ENCODE measurements around the gene FAM20B. TPM values are rescaled to one million over a fixed set of nuclear protein-coding genes. Genes with fewer than 3 reads are reported as not detected.

FAM20B gene
- total and polyA plus RNA-seq, 4 experiments from 2014 or later = 4.3 to 31.9 (median 19.2) TPM

DNA sequence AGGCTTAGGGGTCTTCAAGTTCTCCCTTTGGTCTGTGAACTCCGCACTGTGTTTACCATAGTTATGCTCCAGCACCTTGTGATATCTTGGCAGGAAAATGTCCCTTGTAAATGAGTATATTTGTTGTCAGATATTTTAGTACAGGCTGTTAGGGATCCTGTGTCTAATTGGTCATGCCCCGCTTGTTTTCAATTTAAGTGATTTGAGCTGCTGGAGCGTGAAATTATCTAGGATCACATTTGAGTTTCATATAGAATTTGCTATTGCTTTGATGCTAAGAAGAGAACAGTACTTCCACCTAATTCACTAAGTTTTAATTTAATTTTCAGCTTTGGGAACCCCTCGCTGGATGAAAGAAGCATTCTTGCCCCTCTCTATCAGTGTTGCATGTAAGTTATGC lies 40.8 kb downstream of the FAM20B start:
- peaks cover 0 to 2% (median 0%) of the 10 kb centered on the region in 4 donors for H3K4me1 Mint-ChIP-seq
- H3K27ac Mint-ChIP-seq = no peak overlapping the region
- H3K4me1 ChIP-seq (ENCODE audit: insufficient read depth, low read length) = no peaks in the 10 kb centered on the region
- no peak overlapping the region for H3K27ac ChIP-seq (ENCODE audit: low read depth, low read length)
- no peaks in the 10 kb centered on the region for H3K9me3 Mint-ChIP-seq
- H3K27me3 Mint-ChIP-seq = no peaks in the 10 kb centered on the region
- no peaks in the 10 kb centered on the region for H3K9me3 ChIP-seq (ENCODE audit: control insufficient read depth in 1 of 2, low read length in 2 of 2)
- intact Hi-C loops (cut with micrococcal nuclease) = no loop called here
- H3K36me3 ChIP-seq (ENCODE audit: insufficient read depth, low read length) = peaks cover 18% of the 10 kb centered on the region
- ChIA-PET CTCF (ENCODE audit: partially characterized antibody) (no interaction called here), POLR2A (ENCODE audit: partially characterized antibody) (interaction anchor here (1.9 kb wide), 1 partner anchor 15 kb away, joined by 5 read pairs; the partner anchor contains the start of gene TOR3A)
- no peak overlapping the region for H3K4me3 ChIP-seq (ENCODE audit: low read length in 2 of 2)
- peaks cover 31 to 55% of the 10 kb centered on the region in 2 donors for H3K36me3 Mint-ChIP-seq
- no peak overlapping the region for H3K4me3 Mint-ChIP-seq
- DNase-seq = no peak
- no peaks in the 10 kb centered on the region for H3K27me3 ChIP-seq (ENCODE audit: insufficient read depth, low read length)

- Histone ChIP-seq H3K36me3 (ENCODE audit: insufficient read depth, low read length) (no peaks in the 10 kb centered on the region), H3K27me3 (ENCODE audit: insufficient read depth, low read length) (no peaks in the 10 kb centered on the region), H3K9me3 (ENCODE audit: control insufficient read depth in 1 of 2, low read length in 2 of 2) (no peaks in the 10 kb centered on the region), H3K4me1 (ENCODE audit: insufficient read depth, low read length) (peaks cover 9% of the 10 kb centered on the region), H3K4me3 (ENCODE audit: low read length in 2 of 2) (no peak overlapping the region), H3K27ac (ENCODE audit: low read depth, low read length) (no peak overlapping the region)
- no peak overlapping the region for H3K4me3 Mint-ChIP-seq
- ChIA-PET POLR2A (ENCODE audit: partially characterized antibody) (no interaction called here), CTCF (ENCODE audit: partially characterized antibody) (interaction anchor here (1.2 to 8.4 kb wide), 5 partner anchors 40 to 737 kb away, joined by 4 to 97 read pairs (median 13); partner anchors contain the start of gene AXDND1)
- H3K36me3 Mint-ChIP-seq = peaks cover 7 to 19% of the 10 kb centered on the region in 2 donors
- H3K4me1 Mint-ChIP-seq = peaks cover 13 to 19% (median 15%) of the 10 kb centered on the region in 4 donors
- H3K9me3 Mint-ChIP-seq = no peaks in the 10 kb centered on the region
- intact Hi-C loops (cut with micrococcal nuclease) = loop anchor here (5.0 kb wide), 2 partner anchors 115 to 535 kb away; no protein-coding TSS in a partner anchor
- DNase-seq = no peak
- H3K27me3 Mint-ChIP-seq = no peaks in the 10 kb centered on the region
- H3K27ac Mint-ChIP-seq = peak overlapping the region in 1 of 7 donors; percentile 70
These were observed 51.7 kb downstream of the FAM20B start for GRCh38 chr1:179077396-179077795.

DNA sequence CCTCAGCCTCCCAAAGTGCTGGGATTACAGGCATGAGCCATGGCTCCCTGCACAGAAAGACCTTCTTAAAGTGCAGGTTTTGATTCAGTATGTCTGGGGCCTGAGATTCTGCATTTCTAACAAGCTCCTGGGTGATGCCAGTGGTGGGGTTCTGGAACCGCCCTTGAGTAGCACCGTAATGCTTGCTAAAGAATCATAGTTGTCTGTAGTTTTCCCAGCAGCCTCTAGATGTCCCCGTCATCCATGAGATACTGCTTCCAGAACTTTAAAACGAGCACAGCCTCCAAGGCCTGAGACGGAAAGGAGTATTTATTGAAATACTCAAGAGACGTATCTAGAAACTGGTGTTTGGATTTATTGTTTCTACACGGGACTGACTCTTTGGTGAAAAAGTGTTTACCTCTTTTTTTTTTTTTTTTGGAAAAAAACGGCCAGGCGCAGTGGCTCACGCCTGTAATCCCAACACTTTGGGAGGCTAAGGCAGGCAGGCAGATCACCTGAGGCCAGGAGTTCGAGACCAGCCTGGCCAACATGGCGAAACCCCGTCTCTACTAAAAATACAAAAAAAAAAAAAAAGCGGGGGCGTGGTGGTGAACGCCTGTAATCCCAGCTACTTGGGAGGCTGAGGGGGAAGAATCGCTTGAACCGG lies 53.5 kb downstream of the FAM20B start:
- Mint-ChIP-seq H3K27ac (peak overlapping the region; percentile 0 to 84 (median 56)), H3K27me3 (no peaks in the 10 kb centered on the region), H3K36me3 (peaks cover 0 to 11% of the 10 kb centered on the region in 2 donors), H3K4me1 (peaks cover 15 to 33% (median 21%) of the 10 kb centered on the region in 4 donors), H3K4me3 (peak overlapping the region in 3 of 8 donors; percentile 9 to 51 (median 31)), H3K9me3 (no peaks in the 10 kb centered on the region)
- H3K9me3 ChIP-seq (ENCODE audit: control insufficient read depth in 1 of 2, low read length in 2 of 2) = no peaks in the 10 kb centered on the region
- no peaks in the 10 kb centered on the region for H3K36me3 ChIP-seq (ENCODE audit: insufficient read depth, low read length)
- CTCF ChIA-PET (ENCODE audit: partially characterized antibody) = interaction anchor here (0.7 to 8.4 kb wide), 26 partner anchors 8 to 736 kb away, joined by 3 to 97 read pairs (median 5); partner anchors contain the start of genes AXDND1 and SOAT1
- intact Hi-C loops (cut with micrococcal nuclease) = loop anchor here (1.0 to 5.0 kb wide), 5 partner anchors 42 to 537 kb away; partner anchors contain the start of gene SOAT1
- no peaks in the 10 kb centered on the region for H3K27me3 ChIP-seq (ENCODE audit: insufficient read depth, low read length)
- H3K4me1 ChIP-seq (ENCODE audit: insufficient read depth, low read length) = peaks cover 23% of the 10 kb centered on the region
- DNase-seq = peak; percentile 53 to 68 (median 63)
- no peak overlapping the region for H3K27ac ChIP-seq (ENCODE audit: low read depth, low read length)
- POLR2A ChIA-PET (ENCODE audit: partially characterized antibody) = interaction anchor here (4.3 kb wide), 1 partner anchor 286 kb away, joined by 27 read pairs; the partner anchor contains the start of gene AXDND1
- no peak overlapping the region for H3K4me3 ChIP-seq (ENCODE audit: low read length in 2 of 2)

- Histone ChIP-seq H3K4me3 (ENCODE audit: low read length in 2 of 2) (peak overlapping the region; percentile 57 to 74), H3K27ac (ENCODE audit: low read depth, low read length) (peak overlapping the region; percentile 81), H3K27me3 (ENCODE audit: insufficient read depth, low read length) (no peaks in the 10 kb centered on the region), H3K9me3 (ENCODE audit: control insufficient read depth in 1 of 2, low read length in 2 of 2) (no peaks in the 10 kb centered on the region), H3K36me3 (ENCODE audit: insufficient read depth, low read length) (peaks cover 3% of the 10 kb centered on the region), H3K4me1 (ENCODE audit: insufficient read depth, low read length) (peaks cover 23% of the 10 kb centered on the region)
- H3K27me3 Mint-ChIP-seq = no peaks in the 10 kb centered on the region
- DNase-seq = peak; percentile 13 to 80 (median 43)
- ChIA-PET CTCF (ENCODE audit: partially characterized antibody) (interaction anchor here (0.7 to 8.4 kb wide), 10 partner anchors 14 to 729 kb away, joined by 3 to 97 read pairs (median 8); partner anchors contain the start of genes AXDND1 and SOAT1), POLR2A (ENCODE audit: partially characterized antibody) (interaction anchor here (0.8 to 4.3 kb wide), 11 partner anchors 11 to 873 kb away, joined by 3 to 27 read pairs (median 5); partner anchors contain the start of genes AXDND1, FAM20B, SOAT1 and TOR1AIP1)
- peak overlapping the region; percentile 93 to 98 (median 96) for H3K4me3 Mint-ChIP-seq
- H3K36me3 Mint-ChIP-seq = peaks cover 0 to 13% of the 10 kb centered on the region in 2 donors
- H3K9me3 Mint-ChIP-seq = no peaks in the 10 kb centered on the region
- H3K27ac Mint-ChIP-seq = peak overlapping the region; percentile 93 to 98 (median 97)
- H3K4me1 Mint-ChIP-seq = peaks cover 15 to 37% (median 24%) of the 10 kb centered on the region in 4 donors
- intact Hi-C loops (cut with micrococcal nuclease) = no loop called here
These were observed 55.4 kb downstream of the FAM20B start for GRCh38 chr1:179080866-179081686.

GRCh38 chr1:179081687-179082332 lies 56.1 kb downstream of the FAM20B start, which contains the start of gene TOR3A:
TOR3A (plus strand) TSS chr1:179082070; CDS start chr1:179082129, 59 bp downstream.
- H3K9me3 Mint-ChIP-seq = no peaks in the 10 kb centered on the region
- ChIA-PET CTCF (ENCODE audit: partially characterized antibody) (interaction anchor here (0.7 to 8.4 kb wide), 5 partner anchors 39 to 728 kb away, joined by 3 to 97 read pairs (median 30); partner anchors contain the start of gene SOAT1), POLR2A (ENCODE audit: partially characterized antibody) (interaction anchor here (0.8 to 4.3 kb wide), 11 partner anchors 10 to 872 kb away, joined by 3 to 27 read pairs (median 5); partner anchors contain the start of genes AXDND1, FAM20B, SOAT1 and TOR1AIP1)
- Histone ChIP-seq H3K9me3 (ENCODE audit: control insufficient read depth in 1 of 2, low read length in 2 of 2) (no peaks in the 10 kb centered on the region), H3K4me3 (ENCODE audit: low read length in 2 of 2) (peak within 1 kb of the TSS; percentile 57 to 74), H3K4me1 (ENCODE audit: insufficient read depth, low read length) (peaks cover 23% of the 10 kb centered on the region), H3K36me3 (ENCODE audit: insufficient read depth, low read length) (peaks cover 3% of the 10 kb centered on the region), H3K27ac (ENCODE audit: low read depth, low read length) (peak within 1 kb of the TSS; percentile 81), H3K27me3 (ENCODE audit: insufficient read depth, low read length) (no peaks in the 10 kb centered on the region)
- H3K36me3 Mint-ChIP-seq = peaks cover 3 to 16% of the 10 kb centered on the region in 2 donors
- peak within 1 kb of the TSS; percentile 97 to 98 (median 97) for H3K27ac Mint-ChIP-seq
- H3K4me1 Mint-ChIP-seq = peaks cover 15 to 37% (median 26%) of the 10 kb centered on the region in 4 donors
- no peaks in the 10 kb centered on the region for H3K27me3 Mint-ChIP-seq
- peak within 1 kb of the TSS; percentile 93 to 98 (median 96) for H3K4me3 Mint-ChIP-seq
- intact Hi-C loops (cut with micrococcal nuclease) = loop anchor here (2.0 kb wide), 1 partner anchor 55 kb away; no protein-coding TSS in a partner anchor
- DNase-seq = peak; percentile 72 to 80 (median 75)

GRCh38 chr1:179082333-179082998 lies 56.8 kb downstream of the FAM20B start:
- peak overlapping the region; percentile 57 to 74 for H3K4me3 ChIP-seq (ENCODE audit: low read length in 2 of 2)
- ChIA-PET POLR2A (ENCODE audit: partially characterized antibody) (interaction anchor here (0.8 to 4.3 kb wide), 8 partner anchors 10 to 871 kb away, joined by 3 to 27 read pairs (median 5); partner anchors contain the start of genes AXDND1, FAM20B and SOAT1), CTCF (ENCODE audit: partially characterized antibody) (interaction anchor here (1.5 to 8.4 kb wide), 2 partner anchors 287 to 732 kb away, joined by 6 to 97 read pairs; no protein-coding TSS in a partner anchor)
- Mint-ChIP-seq H3K36me3 (peaks cover 3 to 18% of the 10 kb centered on the region in 2 donors), H3K27me3 (no peaks in the 10 kb centered on the region), H3K4me1 (peaks cover 15 to 37% (median 27%) of the 10 kb centered on the region in 4 donors), H3K4me3 (peak overlapping the region; percentile 93 to 98 (median 96)), H3K27ac (peak overlapping the region; percentile 92 to 98 (median 97)), H3K9me3 (no peaks in the 10 kb centered on the region)
- H3K9me3 ChIP-seq (ENCODE audit: control insufficient read depth in 1 of 2, low read length in 2 of 2) = no peaks in the 10 kb centered on the region
- peaks cover 23% of the 10 kb centered on the region for H3K4me1 ChIP-seq (ENCODE audit: insufficient read depth, low read length)
- peaks cover 5% of the 10 kb centered on the region for H3K36me3 ChIP-seq (ENCODE audit: insufficient read depth, low read length)
- H3K27ac ChIP-seq (ENCODE audit: low read depth, low read length) = peak overlapping the region; percentile 81
- DNase-seq = peak; percentile 25 to 43 (median 34)
- H3K27me3 ChIP-seq (ENCODE audit: insufficient read depth, low read length) = no peaks in the 10 kb centered on the region
- intact Hi-C loops (cut with micrococcal nuclease) = loop anchor here (2.0 kb wide), 1 partner anchor 56 kb away; no protein-coding TSS in a partner anchor

Measured in CD4-positive, alpha-beta memory T cell (primary cell).